Gastroesophageal sphincter (tissue), 4 donors: ENCODE measurements around the gene CNOT6L. TPM values are rescaled to one million over a fixed set of nuclear protein-coding genes. Genes with fewer than 3 reads are reported as not detected.

Experiments
- ATAC-seq: fragments of 150-250 bp; one replicate; pipeline ENCODE4 v1.9.1; 2016; ENCODE audit warnings: mild to moderate bottlenecking, moderate library complexity
- H3K27ac ChIP-seq, 4 donors: fragments of 200-600 bp; sonication (generic) in 3 of 4; 1 replicate in 3 of 4; 2 replicates in 1 of 4; pipeline ENCODE4 v1.5.1; 2016 to 2019
- H3K27me3 ChIP-seq: fragments of 200-600 bp; sonication (generic); one replicate; pipeline ENCODE4 v1.5.1; 2019
- H3K36me3 ChIP-seq, 2 donors: fragments of 200-600 bp; sonication (generic); one replicate each; pipeline ENCODE4 v1.5.1; 2019; ENCODE audit warnings: control low read depth in 1 of 2
- H3K4me1 ChIP-seq, 3 donors: fragments of 200-600 bp; sonication (generic); 1 replicate in 2 of 3; 2 replicates in 1 of 3; pipeline ENCODE4 v1.5.1; 2016 to 2019; ENCODE audit warnings: control low read depth in 2 of 3
- H3K4me3 ChIP-seq, 2 donors: fragments of 200-600 bp; sonication (generic); one replicate each; pipeline ENCODE4 v1.5.1; 2019; ENCODE audit warnings: mild to moderate bottlenecking in 1 of 2, moderate library complexity in 1 of 2
- H3K9me3 ChIP-seq, 3 donors: fragments of 200-600 bp; sonication (generic); one replicate each; pipeline ENCODE4 v1.5.1; 2017 to 2019; ENCODE audit warnings: control low read depth in 2 of 3
- CTCF ChIP-seq, 4 experiments: fragments of 200-600 bp in 2 of 4; fragments of 450-650 bp in 2 of 4; sonication (generic) in 1 of 4; IDR thresholded peaks; one replicate each; pipeline ENCODE4 v1.5.1; 2017 to 2019; ENCODE audit warnings: antibody characterized with exemption in 4 of 4, mild to moderate bottlenecking in 2 of 4, moderate library complexity in 2 of 4
- EP300 ChIP-seq: sonication (generic); formaldehyde crosslinking; IDR thresholded peaks from one replicate; pipeline ENCODE4 v1.6.1; 2017; ENCODE audit warnings: antibody characterized with exemption, mild to moderate bottlenecking
- POLR2A ChIP-seq, 2 donors: fragments of 450-650 bp; IDR thresholded peaks; one replicate each; pipeline ENCODE4 v1.6.1; 2017; ENCODE audit warnings: antibody characterized with exemption in 2 of 2, mild to moderate bottlenecking in 2 of 2, moderate library complexity in 1 of 2
- POLR2AphosphoS5 ChIP-seq: sonication (generic); formaldehyde crosslinking; IDR thresholded peaks from one replicate; pipeline ENCODE4 v1.6.1; 2017; ENCODE audit warnings: antibody characterized with exemption
- WGBS, 2 donors: methylation state at CpG; one replicate each; pipeline ENCODE4 v1.1.5; 2018; ENCODE audit warnings: low coverage in 1 of 2; 5-methylcytosine and 5-hydroxymethylcytosine counted together
- total RNA-seq, 4 donors: library from RNA; depleted of rRNA; stranded (reverse); fragments of >200 nt; gene quantifications; one replicate each; pipeline ENCODE4 v1.1.0, GENCODE V29; 2016

CNOT6L gene
- total RNA-seq, 4 donors from 2014 or later: 21.0 to 24.8 (median 22.3) TPM

- no peak for ATAC-seq
- H3K4me3 ChIP-seq: no peak overlapping the region
- no peaks in the 10 kb centered on the region for H3K9me3 ChIP-seq
- WGBS, 2 donors: 73 to 75% methylated on average over 4 to 5 of the region's 6 CpGs
- H3K27me3 ChIP-seq: no peaks in the 10 kb centered on the region
- peaks cover 0 to 25% of the 10 kb centered on the region in 2 donors for H3K36me3 ChIP-seq
- H3K27ac ChIP-seq: no peak overlapping the region
- TF ChIP-seq EP300 (no peak), POLR2A (IDR thresholded peaks at IDR 0.05) (no peak), CTCF (IDR thresholded peaks at IDR 0.05) (no peak), POLR2AphosphoS5 (no peak)
- H3K4me1 ChIP-seq: peaks cover 0 to 28% (median 6%) of the 10 kb centered on the region in 3 donors
These were observed 42.7 kb downstream of the CNOT6L start for GRCh38 chr4:77776182-77777134.

GRCh38 chr4:77773101-77773500, 46.1 kb downstream of the CNOT6L start:
- no peak for ATAC-seq
- H3K27ac ChIP-seq: no peak overlapping the region
- peaks cover 0 to 32% of the 10 kb centered on the region in 2 donors for H3K36me3 ChIP-seq
- TF ChIP-seq POLR2A (IDR thresholded peaks at IDR 0.05) (no peak), POLR2AphosphoS5 (no peak), CTCF (IDR thresholded peaks at IDR 0.05) (no peak), EP300 (no peak)
- H3K4me3 ChIP-seq: no peak overlapping the region
- H3K4me1 ChIP-seq: peaks cover 0 to 16% (median 6%) of the 10 kb centered on the region in 3 donors
- WGBS, 2 donors: 86 to 100% methylated on average over 3 of the region's 3 CpGs
- no peaks in the 10 kb centered on the region for H3K9me3 ChIP-seq
- no peaks in the 10 kb centered on the region for H3K27me3 ChIP-seq

- ATAC-seq: no peak
- TF ChIP-seq CTCF (IDR thresholded peaks at IDR 0.05) (no peak), POLR2AphosphoS5 (no peak), EP300 (no peak), POLR2A (IDR thresholded peaks at IDR 0.05) (no peak)
- Histone ChIP-seq H3K4me3 (no peak overlapping the region), H3K27me3 (no peaks in the 10 kb centered on the region), H3K4me1 (peaks cover 0 to 4% (median under 1%) of the 10 kb centered on the region in 3 donors), H3K27ac (no peak overlapping the region), H3K36me3 (peaks cover 0 to 32% of the 10 kb centered on the region in 2 donors), H3K9me3 (no peaks in the 10 kb centered on the region)
These were observed 47.6 kb downstream of the CNOT6L start for GRCh38 chr4:77771566-77771965.

- Histone ChIP-seq H3K27ac (no peak overlapping the region), H3K9me3 (peaks cover 0 to 22% (median 0%) of the 10 kb centered on the region in 3 donors), H3K27me3 (no peaks in the 10 kb centered on the region), H3K4me1 (no peaks in the 10 kb centered on the region), H3K4me3 (no peak overlapping the region), H3K36me3 (no peaks in the 10 kb centered on the region)
- WGBS, 2 donors: 80 to 100% methylated on average over 1 of the region's 1 CpG
- no peak for ATAC-seq
- TF ChIP-seq POLR2AphosphoS5: no peak
- no peak for TF ChIP-seq POLR2A (IDR thresholded peaks at IDR 0.05)
- no peak for TF ChIP-seq EP300
- no peak for TF ChIP-seq CTCF (IDR thresholded peaks at IDR 0.05)
These were observed 53.4 kb downstream of the CNOT6L start for GRCh38 chr4:77765720-77766119.

- 93 to 100% methylated on average over 1 of the region's 1 CpG for WGBS, 2 donors
- H3K36me3 ChIP-seq: peaks cover 0 to 13% of the 10 kb centered on the region in 2 donors
These were observed 56.6 kb downstream of the CNOT6L start for GRCh38 chr4:77762531-77762930.

More at GRCh38 chr4:77762531-77762930, 56.6 kb downstream of the CNOT6L start:
- no peak for ATAC-seq
- TF ChIP-seq EP300 (no peak), CTCF (IDR thresholded peaks at IDR 0.05) (no peak)
- Histone ChIP-seq H3K9me3 (peaks cover 0 to 22% (median 0%) of the 10 kb centered on the region in 3 donors), H3K4me3 (no peak overlapping the region), H3K4me1 (no peaks in the 10 kb centered on the region), H3K27me3 (no peaks in the 10 kb centered on the region), H3K27ac (no peak overlapping the region)
